ENCODE data around the gene CDH15. TPM values are rescaled to one million over a fixed set of nuclear protein-coding genes. Genes with fewer than 3 reads are reported as not detected.
A peak's percentile ranks its signal among the peaks of the same experiment; 100 is the strongest.
"Not testable (repeated sequence)": the region's sequence is repeated elsewhere in the genome, so short reads cannot be mapped to it uniquely, and the experiment has no call there.

Gene CDH15
- total RNA-seq, 1 experiment from 2014 or later = not detected

DNA sequence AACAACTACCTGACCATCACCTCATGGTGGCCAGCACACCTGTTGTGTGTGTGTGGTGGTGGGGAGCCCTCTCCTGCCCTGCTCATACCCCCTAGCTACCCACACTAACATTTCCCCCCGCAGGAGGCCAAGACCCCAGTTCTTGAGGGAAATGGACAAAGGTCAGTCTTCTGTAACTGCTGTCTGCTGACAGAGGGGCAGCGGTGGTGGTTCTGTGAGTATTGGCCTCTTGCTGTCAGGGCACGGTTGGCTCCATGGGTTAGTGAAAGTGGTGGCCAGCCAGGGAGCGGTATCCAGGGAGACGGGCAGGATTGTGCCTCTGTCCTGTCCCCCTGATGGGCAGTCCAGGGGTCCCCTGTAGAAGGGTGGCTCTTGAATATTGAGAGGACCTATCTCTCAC, 72.1 kb downstream of the CDH15 start:
- Mint-ChIP-seq H3K27ac (ENCODE audit: unreplicated experiment) (no peak overlapping the region), H3K36me3 (ENCODE audit: insufficient read depth, unreplicated experiment) (peaks cover 28% of the 10 kb centered on the region), H3K9me3 (ENCODE audit: unreplicated experiment) (no peaks in the 10 kb centered on the region), H3K4me3 (ENCODE audit: unreplicated experiment) (peak overlapping the region; percentile 7), H3K27me3 (ENCODE audit: insufficient read depth, unreplicated experiment) (no peaks in the 10 kb centered on the region), H3K4me1 (ENCODE audit: low read depth, unreplicated experiment) (no peaks in the 10 kb centered on the region)
- peaks cover 6% of the 10 kb centered on the region; the same call in 1 of the 2 replicates for H3K9me3 ChIP-seq
- H3K27me3 ChIP-seq (replicated peaks; ENCODE audit: control insufficient read depth, insufficient read depth, low read length) = no peaks in the 10 kb centered on the region
- H3K4me3 ChIP-seq (ENCODE audit: low read depth, low read length) = no peak overlapping the region
- H3K36me3 ChIP-seq (ENCODE audit: control insufficient read depth, insufficient read depth, low read length) = no peaks in the 10 kb centered on the region
- TF ChIP-seq, protein P1, sequence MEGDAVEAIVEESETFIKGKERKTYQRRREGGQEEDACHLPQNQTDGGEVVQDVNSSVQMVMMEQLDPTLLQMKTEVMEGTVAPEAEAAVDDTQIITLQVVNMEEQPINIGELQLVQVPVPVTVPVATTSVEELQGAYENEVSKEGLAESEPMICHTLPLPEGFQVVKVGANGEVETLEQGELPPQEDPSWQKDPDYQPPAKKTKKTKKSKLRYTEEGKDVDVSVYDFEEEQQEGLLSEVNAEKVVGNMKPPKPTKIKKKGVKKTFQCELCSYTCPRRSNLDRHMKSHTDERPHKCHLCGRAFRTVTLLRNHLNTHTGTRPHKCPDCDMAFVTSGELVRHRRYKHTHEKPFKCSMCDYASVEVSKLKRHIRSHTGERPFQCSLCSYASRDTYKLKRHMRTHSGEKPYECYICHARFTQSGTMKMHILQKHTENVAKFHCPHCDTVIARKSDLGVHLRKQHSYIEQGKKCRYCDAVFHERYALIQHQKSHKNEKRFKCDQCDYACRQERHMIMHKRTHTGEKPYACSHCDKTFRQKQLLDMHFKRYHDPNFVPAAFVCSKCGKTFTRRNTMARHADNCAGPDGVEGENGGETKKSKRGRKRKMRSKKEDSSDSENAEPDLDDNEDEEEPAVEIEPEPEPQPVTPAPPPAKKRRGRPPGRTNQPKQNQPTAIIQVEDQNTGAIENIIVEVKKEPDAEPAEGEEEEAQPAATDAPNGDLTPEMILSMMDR (IDR thresholded peaks at IDR 0.05; ENCODE audit: insufficient read depth in 1 of 2, low read depth in 1 of 2, low read length in 1 of 2, severe bottlenecking in 1 of 2, unreplicated experiment in 1 of 2) = no peak
- BruUV-seq (replicated peaks) = no TSS peak
- intact Hi-C loops (cut with micrococcal nuclease; ENCODE audit: unreplicated experiment) = no loop called here
- no peak for DNase-seq
- ChIA-PET CTCF (no interaction called here), POLR2A (no interaction called here)
- H3K4me1 ChIP-seq = no peaks in the 10 kb centered on the region

DNA sequence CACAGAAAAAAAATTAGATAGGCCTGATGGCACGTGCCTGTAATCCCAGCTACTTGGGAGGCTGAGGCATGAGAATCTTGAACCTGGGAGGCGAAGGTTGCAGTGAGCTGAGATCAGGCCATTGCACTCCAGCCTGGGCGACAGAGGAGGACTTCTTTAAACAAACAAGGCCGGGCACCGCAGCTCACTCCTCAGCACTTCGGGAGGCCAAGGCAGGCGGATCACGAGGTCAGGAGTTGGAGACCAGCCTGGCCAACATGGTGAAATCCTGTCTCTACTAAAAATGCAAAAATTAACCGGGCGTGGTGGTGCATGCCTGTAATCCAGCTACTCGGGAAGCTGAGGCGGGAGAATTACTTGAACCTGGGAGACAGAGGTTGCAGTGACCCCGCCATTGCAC, 72.7 kb downstream of the CDH15 start:
- H3K36me3 Mint-ChIP-seq (ENCODE audit: insufficient read depth, unreplicated experiment) = peaks cover 29% of the 10 kb centered on the region
- H3K27me3 ChIP-seq (replicated peaks; ENCODE audit: control insufficient read depth, insufficient read depth, low read length); H3K9me3 Mint-ChIP-seq (ENCODE audit: unreplicated experiment); POLR2A ChIA-PET; BruUV-seq (replicated peaks); DNase-seq; H3K4me3 Mint-ChIP-seq (ENCODE audit: unreplicated experiment); H3K27me3 Mint-ChIP-seq (ENCODE audit: insufficient read depth, unreplicated experiment); H3K4me1 Mint-ChIP-seq (ENCODE audit: low read depth, unreplicated experiment); CTCF ChIA-PET; H3K36me3 ChIP-seq (ENCODE audit: control insufficient read depth, insufficient read depth, low read length); H3K27ac Mint-ChIP-seq (ENCODE audit: unreplicated experiment); H3K4me1 ChIP-seq; H3K9me3 ChIP-seq; intact Hi-C loops (cut with micrococcal nuclease; ENCODE audit: unreplicated experiment); H3K4me3 ChIP-seq (ENCODE audit: low read depth, low read length): not testable (repeated sequence)

DNA sequence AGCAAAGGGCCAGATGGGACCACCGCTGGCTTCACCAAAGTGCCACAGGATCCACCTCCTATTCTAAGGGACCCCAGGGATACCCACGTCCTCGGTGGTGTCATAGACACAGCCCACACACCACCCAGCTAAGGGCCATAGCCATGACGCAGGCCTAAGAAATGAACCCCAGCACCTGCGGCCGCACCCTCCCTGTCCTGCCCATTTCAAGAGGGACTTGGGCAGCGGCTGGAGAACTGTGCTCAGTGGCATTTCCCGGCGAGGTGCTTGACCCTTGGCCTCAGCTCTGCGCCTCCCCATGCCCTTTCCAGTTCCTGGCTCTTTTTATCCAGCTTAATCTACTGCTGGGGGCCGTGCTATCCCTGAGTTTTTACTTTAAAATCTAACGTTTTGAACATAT, 73.2 kb downstream of the CDH15 start:
- Mint-ChIP-seq H3K9me3 (ENCODE audit: unreplicated experiment) (peaks cover 4% of the 10 kb centered on the region), H3K27ac (ENCODE audit: unreplicated experiment) (no peak overlapping the region), H3K4me1 (ENCODE audit: low read depth, unreplicated experiment) (no peaks in the 10 kb centered on the region), H3K36me3 (ENCODE audit: insufficient read depth, unreplicated experiment) (peaks cover 29% of the 10 kb centered on the region), H3K27me3 (ENCODE audit: insufficient read depth, unreplicated experiment) (no peaks in the 10 kb centered on the region), H3K4me3 (ENCODE audit: unreplicated experiment) (no peak overlapping the region)
- no TSS peak for BruUV-seq (replicated peaks)
- ChIA-PET POLR2A (no interaction called here), CTCF (no interaction called here)
- Histone ChIP-seq H3K4me3 (ENCODE audit: low read depth, low read length) (no peak overlapping the region), H3K9me3 (peaks cover 6% of the 10 kb centered on the region; the same call in 1 of the 2 replicates), H3K27me3 (replicated peaks; ENCODE audit: control insufficient read depth, insufficient read depth, low read length) (no peaks in the 10 kb centered on the region), H3K36me3 (ENCODE audit: control insufficient read depth, insufficient read depth, low read length) (no peaks in the 10 kb centered on the region; the same call in 1 of the 2 replicates), H3K4me1 (no peaks in the 10 kb centered on the region)
- intact Hi-C loops (cut with micrococcal nuclease; ENCODE audit: unreplicated experiment) = loop anchor here (5.0 kb wide), 1 partner anchor 263 kb away; the partner anchor contains the start of gene SPG7
- TF ChIP-seq, protein P1 (IDR thresholded peaks at IDR 0.05; ENCODE audit: insufficient read depth in 1 of 2, low read depth in 1 of 2, low read length in 1 of 2, severe bottlenecking in 1 of 2, unreplicated experiment in 1 of 2) = no peak
- DNase-seq = no peak

Other genes starting within 250 kb of the CDH15 start
- 0.35 and 2.1 TPM in 2 replicates for gene CBFA2T3, start 194.5 kb upstream of the CDH15 start, total RNA-seq (2022)
- gene ACSF3, start 77.9 kb upstream of the CDH15 start, total RNA-seq (2022) = 49.5 and 55.2 TPM in 2 replicates
- 4.9 and 6.7 TPM in 2 replicates for gene SLC22A31, start 28.8 kb downstream of the CDH15 start, total RNA-seq (2022)
- 13.1 and 18.1 TPM in 2 replicates for gene ZNF778, start 46.0 kb downstream of the CDH15 start, total RNA-seq (2022)